HG03354 (cell line): Measurements from ENCODE around the gene ENTREP3.
A peak's percentile ranks its signal among the peaks of the same experiment; 100 is the strongest.
"Not testable (repeated sequence)": the region's sequence is repeated elsewhere in the genome, so short reads cannot be mapped to it uniquely, and the experiment has no call there.

ENCODE experiments used
- ATAC-seq: cut with Tn5 transposase; IDR thresholded peaks from one replicate; pipeline ENCODE4 v1.9.1; 2021; ENCODE audit warnings: mild to moderate bottlenecking; ENCODE audit not compliant: unreplicated experiment, poor library complexity, severe bottlenecking

Gene ENTREP3, protein sequence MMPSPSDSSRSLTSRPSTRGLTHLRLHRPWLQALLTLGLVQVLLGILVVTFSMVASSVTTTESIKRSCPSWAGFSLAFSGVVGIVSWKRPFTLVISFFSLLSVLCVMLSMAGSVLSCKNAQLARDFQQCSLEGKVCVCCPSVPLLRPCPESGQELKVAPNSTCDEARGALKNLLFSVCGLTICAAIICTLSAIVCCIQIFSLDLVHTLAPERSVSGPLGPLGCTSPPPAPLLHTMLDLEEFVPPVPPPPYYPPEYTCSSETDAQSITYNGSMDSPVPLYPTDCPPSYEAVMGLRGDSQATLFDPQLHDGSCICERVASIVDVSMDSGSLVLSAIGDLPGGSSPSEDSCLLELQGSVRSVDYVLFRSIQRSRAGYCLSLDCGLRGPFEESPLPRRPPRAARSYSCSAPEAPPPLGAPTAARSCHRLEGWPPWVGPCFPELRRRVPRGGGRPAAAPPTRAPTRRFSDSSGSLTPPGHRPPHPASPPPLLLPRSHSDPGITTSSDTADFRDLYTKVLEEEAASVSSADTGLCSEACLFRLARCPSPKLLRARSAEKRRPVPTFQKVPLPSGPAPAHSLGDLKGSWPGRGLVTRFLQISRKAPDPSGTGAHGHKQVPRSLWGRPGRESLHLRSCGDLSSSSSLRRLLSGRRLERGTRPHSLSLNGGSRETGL

DNA sequence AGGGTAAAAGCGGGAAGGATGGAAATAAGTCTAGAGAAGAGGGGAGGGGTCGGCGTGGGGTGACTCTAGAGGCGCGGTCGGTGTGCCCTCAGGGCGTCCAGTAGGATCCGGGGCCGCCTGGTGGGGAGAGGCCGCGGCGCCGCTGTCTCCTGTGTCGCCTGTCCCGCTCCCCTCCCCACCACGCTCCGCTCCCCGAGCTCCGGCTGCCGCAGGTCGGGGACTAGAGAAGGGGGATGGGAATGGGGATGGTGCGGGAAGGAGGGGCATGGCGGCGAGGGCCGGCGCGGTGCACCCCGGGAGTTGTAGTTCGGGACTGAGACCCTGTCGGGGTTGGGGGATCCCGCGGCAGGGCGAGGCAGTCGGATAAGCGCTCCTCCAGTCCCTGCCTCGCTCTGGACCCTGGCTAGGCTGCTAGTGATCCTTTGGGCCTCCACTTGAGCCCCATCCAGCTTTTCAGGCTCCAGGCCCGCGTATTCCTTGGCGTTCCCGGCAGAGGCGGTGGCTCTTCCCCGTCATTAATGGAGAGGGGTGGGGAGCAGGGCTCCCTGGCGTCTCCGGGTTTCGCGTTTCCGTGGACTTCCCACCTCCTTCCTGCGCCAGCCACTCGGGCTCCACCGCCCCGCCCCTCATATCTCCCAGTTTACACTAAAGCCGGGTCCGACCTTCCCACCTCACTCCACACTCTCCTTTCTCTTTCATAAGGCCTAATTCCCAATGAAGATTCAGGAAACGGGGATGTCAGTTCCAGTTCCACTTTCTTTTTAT lies at the start of gene ENTREP3:
ENTREP3 (minus strand) TSS at position 241 of the 765 bp plus-strand sequence. CDS start 606 bp downstream, outside the sequence.
- ATAC-seq: peak; percentile 68

DNA sequence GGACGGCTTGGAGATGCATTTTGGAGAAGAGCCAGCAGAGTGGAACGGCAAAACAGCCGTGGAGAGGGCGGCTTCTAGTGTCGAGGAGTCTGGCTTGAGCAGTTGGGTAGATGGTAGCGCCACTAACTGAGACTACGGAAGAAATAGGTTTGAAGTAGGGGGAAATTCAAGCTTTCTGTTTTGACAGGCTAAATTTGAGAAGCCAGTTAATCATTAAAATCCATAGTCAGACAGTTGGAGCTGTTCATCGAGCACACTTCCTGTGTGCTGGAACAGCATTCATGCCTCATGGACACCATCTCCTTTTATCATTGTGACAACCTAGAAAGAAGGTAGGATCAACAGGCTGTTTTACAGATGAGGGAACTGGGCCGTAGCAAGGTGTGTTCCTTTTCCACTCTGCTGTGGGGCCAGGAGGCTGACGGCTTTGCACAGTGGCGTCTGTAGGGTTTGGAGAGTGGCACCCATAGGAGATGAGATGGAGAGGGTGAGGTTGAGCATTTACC lies 49.3 kb upstream of the ENTREP3 start:
- ATAC-seq: no peak

DNA sequence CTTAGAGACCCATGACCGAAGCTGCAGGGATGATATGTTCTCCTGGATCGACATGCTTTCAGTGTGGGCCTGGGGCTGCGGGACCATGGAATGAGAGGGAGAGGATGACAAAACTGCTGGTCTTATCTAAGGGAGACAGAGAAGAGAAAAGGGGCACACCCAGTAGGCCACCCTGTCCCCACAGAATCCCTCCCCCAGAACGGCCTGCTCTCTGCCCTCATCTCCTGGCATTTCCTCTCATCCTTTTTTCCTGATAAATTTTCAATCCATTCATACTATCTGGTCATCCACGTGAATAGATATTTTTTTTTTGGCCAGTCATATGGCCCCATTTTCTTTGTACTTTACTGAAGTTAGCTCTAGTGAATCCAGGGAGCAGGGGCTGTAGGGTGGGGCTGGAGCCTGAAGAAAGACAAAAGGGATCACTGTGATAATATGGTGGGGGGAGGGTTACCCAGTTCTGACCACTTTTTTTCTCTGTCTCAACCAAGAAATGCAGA lies 46.1 kb upstream of the ENTREP3 start, which contains the start of gene PKLR:
PKLR (minus strand) TSS at position 97 of the 500 bp plus-strand sequence; CDS start at position 54, 43 bp downstream.
- no peak for ATAC-seq

DNA sequence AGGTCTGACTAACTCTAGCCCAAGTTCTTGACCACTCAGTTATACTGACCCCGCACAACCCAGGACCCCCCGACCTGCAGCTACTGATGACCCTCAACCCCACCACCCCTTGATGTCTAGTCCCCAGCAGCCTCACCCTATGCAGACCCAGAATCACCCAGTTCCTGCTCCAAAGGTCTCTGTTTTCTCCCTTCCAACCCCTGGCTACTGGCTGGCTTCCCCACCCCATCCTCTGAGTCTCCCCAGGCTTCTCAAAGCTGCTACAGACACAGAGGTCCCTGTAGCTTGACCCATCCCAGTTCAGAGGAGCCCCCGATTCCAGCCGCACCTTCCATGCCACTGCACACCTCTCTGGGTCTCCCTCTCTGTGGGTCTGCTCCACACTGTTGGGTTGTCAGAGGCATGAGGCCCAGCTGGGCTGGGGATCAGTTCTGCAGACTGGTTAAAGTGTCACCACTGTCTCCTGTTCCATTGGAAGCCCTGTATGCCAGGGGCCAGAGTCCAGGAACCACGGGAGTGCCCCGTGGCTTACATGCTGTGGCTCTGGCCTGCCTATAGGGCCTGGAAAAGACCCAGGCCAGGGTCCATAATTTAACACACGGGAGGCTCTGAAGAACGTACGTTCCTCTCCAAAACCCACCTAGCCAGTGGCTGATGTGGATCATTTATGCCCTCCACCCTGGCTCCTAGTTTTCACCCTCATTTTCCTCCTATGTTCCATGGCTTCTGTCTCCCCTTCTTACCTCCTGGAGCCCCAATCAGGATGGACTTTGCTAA lies 45.5 kb upstream of the ENTREP3 start:
- no peak for ATAC-seq

DNA sequence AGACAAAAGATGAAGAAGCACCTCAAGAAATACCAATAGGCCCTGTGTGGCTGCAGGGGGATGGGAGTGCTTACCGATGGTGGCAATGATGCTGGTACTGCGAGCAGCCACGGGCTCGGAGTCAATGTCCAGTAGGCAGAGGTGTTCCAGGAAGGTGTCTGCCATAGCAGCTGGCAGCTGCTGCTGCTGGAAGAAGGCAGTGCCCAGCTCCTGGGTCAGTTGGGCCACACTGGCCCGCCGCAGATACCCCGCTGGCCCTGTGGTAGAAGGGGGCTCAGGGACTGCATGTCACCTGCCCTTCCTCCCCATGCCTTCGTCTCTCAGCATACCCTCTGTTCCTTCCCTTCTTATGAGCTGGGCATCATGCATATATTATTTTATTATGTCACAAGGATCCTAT lies 44.7 kb upstream of the ENTREP3 start:
- no peak for ATAC-seq

DNA sequence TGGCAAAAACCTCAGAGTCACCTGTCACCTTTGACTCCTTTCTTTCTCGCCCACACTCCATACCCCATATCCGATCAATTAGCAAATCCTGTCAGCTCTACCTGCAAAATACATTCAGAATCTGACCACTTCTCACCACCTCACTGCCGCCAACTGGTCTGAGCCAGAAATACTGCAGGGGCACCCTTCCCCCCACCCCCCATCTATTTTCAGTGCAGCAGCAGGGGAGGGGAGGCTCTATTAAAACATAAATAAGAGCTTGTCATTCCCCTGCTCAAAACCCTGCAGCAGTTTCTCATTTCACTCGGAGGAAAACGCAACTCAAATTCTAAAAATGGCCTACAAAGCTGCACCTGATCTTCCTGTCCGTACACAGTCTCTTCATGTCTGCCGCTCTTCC lies 42.1 kb upstream of the ENTREP3 start:
- no peak for ATAC-seq

DNA sequence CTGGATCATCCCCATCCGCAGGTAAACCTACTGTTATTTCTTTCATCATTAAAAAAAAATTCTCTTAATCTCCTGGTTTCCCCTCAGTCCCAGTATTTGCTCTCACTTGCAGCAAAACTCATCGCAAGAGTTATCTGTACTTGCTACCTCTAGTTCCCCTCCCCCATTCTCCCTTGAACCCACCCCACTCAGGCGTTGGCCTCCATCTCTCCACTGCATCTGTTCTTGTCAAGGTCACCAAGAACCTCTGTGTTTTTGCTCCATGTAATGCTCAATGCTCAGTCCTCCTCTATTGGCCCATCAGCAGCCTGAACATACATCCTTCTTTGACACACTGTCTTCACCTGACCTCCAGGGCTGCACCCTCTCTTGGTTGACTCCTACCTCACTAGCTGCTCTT lies 41.4 kb upstream of the ENTREP3 start:
- ATAC-seq: no peak

DNA sequence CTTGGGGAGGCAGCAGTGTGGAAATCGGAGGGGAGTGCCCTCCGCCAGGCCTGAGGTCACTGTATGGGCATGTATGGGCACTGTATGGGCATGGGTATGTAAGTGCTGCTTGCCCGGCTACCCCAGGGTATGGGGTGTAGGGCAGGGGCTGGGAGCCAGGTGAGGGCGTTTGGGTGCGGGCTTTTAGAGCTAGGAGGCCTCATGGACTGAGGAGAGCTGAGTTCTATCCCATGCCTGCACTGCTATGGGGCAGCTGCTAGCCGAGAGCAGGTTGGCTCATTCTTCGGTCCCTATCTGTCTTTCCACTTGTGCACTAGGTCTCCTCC lies 40.6 kb upstream of the ENTREP3 start:
- no peak for ATAC-seq

DNA sequence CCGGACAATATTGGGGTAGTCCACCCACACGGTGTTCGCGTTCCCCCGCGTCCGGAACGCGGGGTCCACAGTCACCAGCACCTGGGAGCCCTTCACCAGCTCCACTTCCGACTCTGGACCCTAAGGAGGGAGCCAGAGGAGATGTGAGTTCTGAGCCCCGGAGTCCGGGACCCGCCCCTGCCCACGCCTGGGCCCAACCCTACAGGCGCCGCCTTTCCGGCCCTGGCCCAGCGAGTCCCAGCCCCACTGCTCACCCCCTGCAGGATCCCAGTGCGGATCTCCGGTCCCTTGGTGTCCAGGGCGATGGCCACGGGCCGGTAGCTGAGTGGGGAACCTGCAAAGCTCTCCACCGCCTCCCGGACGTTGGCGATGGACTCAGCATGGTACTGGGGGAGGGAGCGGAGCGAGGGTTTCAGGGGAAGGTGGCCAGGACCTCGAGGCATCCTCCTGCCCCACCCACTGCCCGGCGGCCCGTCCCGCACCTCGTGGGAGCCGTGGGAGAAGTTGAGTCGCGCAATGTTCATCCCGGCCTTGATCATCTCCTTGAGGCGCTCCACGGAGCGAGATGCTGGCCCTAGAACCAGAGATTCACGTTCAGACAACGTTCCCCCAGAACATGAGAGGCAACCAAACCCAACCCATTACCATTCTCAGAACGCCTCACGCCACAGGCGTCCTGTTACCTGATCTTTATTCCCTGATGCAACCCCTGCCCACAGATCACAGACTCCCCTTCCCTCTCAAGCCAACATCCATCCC lies 40.1 kb upstream of the ENTREP3 start:
- no peak for ATAC-seq

DNA sequence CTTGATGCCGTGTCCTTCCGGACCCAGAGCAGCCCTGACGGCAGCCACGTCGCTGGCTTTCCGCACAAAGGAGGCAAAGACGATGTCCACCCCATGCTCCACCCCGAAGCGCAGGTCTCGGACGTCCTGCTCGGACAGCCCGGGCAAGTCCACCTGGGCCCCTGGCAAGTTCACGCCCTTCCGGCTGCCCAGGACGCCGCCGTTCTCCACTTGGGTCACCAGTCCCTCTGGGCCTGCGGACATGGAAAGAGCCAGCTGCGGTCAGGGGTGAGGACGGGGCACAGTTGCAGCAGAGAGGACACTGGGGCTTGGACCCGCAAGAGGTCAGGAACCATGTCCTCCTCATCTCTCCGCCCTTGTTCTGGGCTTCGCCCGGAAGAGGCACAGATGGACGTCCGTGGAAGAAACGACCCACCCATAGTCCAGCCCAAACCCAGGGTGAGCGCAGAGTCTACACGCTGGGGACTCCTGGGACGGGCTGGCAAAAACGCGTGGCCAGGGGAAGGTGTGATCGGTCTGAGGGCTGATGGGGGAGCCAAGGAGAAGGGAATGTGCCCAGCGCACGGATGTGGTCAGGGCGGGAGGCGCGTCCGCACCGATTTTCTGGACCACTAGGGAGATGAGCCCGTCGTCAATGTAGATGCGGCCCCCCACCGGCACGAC lies 39.4 kb upstream of the ENTREP3 start:
- ATAC-seq: no peak

DNA sequence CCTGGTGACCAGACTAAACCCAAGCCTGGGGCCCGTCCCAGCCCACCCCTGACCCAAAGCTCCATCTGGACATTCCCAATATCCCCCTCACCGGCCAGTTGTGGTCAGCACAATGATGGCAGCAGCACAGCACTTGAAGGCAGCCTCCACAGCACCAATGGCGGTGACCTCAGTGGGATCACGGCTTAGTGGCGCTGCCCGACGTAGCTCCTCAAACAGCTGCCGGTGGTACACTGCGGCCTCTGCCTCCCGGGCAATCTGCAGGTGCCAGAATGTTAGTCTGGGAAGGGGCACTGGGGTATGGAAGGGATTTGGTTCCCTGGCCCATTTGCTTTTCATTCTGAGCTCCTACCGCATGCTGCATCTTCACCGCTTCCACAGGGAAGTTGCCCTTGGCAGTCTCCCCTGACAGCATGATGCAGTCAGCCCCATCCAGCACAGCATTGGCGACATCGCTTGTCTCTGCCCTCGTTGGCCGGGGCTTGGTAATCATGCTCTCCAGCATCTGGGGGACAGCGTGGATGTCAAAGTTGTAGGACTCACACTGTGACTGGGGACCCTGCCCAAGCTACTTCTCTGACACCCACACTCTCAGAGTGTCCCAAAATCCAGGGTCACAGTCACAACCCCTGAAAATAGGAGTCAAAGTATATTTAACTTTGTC lies 37.9 kb upstream of the ENTREP3 start:
- ATAC-seq: no peak

DNA sequence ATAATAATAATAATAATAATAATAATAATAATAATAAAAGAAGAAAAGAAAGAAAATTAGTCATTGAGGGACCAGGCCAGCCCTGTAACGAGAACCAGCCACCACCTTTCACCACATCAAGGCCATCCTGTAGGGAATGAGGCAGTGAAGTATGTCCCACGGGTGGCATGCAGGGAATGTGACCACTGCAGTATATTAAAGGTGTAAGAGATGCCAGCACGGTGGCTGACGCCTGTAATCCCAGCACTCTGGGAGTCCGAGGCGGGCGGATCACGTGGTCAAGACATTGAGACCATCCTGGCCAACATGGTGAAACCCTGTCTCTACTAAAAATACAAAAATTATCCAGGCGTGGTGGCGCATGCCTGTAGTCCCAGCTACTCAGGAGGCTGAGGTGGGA lies 35.7 kb upstream of the ENTREP3 start:
- not testable (repeated sequence) for ATAC-seq

DNA sequence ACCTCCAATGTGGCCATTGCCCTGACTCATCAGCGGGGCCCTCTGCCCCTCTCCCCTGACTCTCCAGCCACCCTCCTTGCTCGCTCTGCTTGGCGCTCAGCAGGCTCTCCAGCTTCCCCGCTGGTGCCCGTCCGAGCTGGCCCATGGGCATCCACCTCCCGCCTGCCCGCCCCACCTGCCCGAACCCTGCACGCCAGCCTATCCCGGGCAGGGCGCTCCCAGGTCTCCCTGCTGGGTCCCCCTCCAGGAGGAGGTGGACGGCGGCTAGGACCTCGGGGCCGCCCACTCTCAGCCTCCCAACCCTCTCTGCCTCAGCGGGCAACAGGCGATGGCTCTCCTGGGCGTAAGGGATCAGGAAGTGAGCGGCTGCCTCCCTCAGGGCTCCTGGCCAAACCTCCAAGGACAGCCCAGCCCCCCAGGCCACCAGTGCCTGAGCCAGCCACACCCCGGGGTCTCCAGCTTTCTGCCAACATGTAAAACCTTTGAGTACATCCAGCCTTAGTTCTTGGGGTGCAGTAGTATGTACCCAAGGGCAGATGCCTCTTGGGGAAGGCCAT lies 32.8 kb upstream of the ENTREP3 start:
- ATAC-seq: no peak

DNA sequence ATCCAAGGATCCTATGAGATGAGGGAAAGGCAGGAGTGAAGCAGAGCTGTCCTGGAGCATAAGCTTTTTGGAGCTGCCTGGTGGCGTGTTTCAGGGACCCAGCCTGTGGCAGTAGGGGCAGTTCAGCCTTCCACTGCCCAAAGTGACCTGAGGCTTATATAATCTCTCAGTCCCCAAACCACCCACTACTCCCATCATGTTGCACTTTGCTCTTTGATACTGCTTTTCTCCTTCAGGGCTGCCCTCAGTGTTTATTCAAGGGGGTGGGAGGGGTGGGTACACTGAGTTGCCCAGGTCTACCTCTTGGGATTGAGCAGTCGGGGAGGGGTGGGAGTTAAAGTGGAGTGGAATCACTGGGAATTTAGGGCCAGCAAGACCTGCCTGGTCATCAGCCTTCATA lies 31.3 kb upstream of the ENTREP3 start:
- ATAC-seq: no peak

DNA sequence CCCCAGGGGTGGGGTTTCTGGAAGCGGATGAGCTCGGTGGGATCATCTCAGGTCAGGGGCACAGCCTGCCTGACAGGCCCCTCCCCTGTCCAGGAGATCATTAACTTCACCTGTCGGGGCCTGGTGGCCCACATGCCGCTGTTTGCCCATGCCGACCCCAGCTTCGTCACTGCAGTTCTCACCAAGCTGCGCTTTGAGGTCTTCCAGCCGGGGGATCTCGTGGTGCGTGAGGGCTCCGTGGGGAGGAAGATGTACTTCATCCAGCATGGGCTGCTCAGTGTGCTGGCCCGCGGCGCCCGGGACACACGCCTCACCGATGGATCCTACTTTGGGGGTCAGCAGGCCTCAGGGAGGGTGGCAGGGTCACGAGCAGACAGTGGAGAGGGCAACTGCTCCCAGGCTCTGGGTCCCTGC lies 30.4 kb upstream of the ENTREP3 start:
- no peak for ATAC-seq

DNA sequence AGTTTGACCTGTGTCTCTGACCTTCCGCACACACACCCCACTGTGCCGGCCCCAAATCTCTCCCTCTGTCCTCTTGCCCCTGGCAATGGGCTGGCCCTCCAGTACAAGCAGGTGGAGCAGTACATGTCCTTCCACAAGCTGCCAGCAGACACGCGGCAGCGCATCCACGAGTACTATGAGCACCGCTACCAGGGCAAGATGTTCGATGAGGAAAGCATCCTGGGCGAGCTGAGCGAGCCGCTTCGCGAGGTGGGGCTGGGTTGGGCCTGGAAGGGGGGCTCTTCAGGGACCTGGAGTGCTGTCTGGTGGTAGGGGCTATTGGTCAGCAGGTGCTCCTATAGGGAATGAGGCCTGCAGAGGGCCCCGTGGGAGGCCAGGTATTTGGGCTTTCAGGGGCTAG lies 29.8 kb upstream of the ENTREP3 start:
- ATAC-seq: no peak

DNA sequence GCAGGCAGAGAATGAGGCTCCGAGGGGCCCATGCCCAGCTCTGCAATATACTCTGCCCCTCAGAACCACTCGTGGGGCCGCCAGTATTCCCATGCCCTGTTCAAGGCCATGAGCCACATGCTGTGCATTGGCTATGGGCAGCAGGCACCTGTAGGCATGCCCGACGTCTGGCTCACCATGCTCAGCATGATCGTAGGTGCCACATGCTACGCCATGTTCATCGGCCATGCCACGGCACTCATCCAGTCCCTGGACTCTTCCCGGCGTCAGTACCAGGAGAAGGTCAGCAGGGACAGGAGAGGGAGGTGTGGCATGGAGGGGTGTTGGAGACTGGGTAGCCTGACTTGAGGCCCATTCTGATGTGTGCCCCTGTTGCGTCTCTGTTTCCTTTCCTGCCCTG lies 29.2 kb upstream of the ENTREP3 start:
- no peak for ATAC-seq
